Right cardiac atrium (tissue), 5 donors: ENCODE measurements around the gene XAB2. TPM values are rescaled to one million over a fixed set of nuclear protein-coding genes. Genes with fewer than 3 reads are reported as not detected.
"Not testable (repeated sequence)": the region's sequence is repeated elsewhere in the genome, so short reads cannot be mapped to it uniquely, and the experiment has no call there.

Experiments
- ATAC-seq, 2 donors: fragments of 200-7000 bp; cut with Tn5 transposase; one replicate each; pipeline versions ENCODE4 v1.8.0 to v1.9.1; 2020; ENCODE audit warnings: moderate library complexity in 2 of 2, mild to moderate bottlenecking in 1 of 2
- DNase-seq, 3 donors: peaks; one replicate each; pipeline ENCODE4 v3.0.0-alpha.2; 2020
- H3K27ac ChIP-seq: one replicate; pipeline ENCODE4 v1.5.1; 2013; ENCODE audit warnings: mild to moderate bottlenecking, low read length, control low read depth, moderate library complexity
- H3K27me3 ChIP-seq: one replicate; pipeline ENCODE4 v1.6.1; 2013; ENCODE audit not compliant: control insufficient read depth, insufficient read depth
- H3K4me1 ChIP-seq: one replicate; pipeline ENCODE4 v1.6.1; 2013; ENCODE audit warnings: low read length; ENCODE audit not compliant: control insufficient read depth, insufficient read depth
- H3K4me3 ChIP-seq: one replicate; pipeline ENCODE4 v1.5.1; 2013; ENCODE audit warnings: low read length, control low read depth
- H3K9me3 ChIP-seq: one replicate; pipeline ENCODE4 v1.6.1; 2013; ENCODE audit warnings: low read length; ENCODE audit not compliant: control insufficient read depth
- WGBS: extraction: QIAGEN DNeasy Blood & Tissue Kit; methylation state at CpG from one replicate; pipeline ENCODE4 v1.1.7; 2013; 5-methylcytosine and 5-hydroxymethylcytosine counted together
- intact Hi-C, 4 donors: fragments of 100-400 bp; cut with DNase I; formaldehyde crosslinking; loops; one replicate each; pipeline versions ENCODE4 v1.11.0 to v1.14.0; 2022 to 2023
- polyA plus RNA-seq: library from polyadenylated mRNA; stranded (reverse); fragments of 200-250 nt; gene quantifications from one replicate; pipeline ENCODE4 v1.2.3, GENCODE V29; 2013
- total RNA-seq, 4 donors: library from RNA; stranded (reverse); fragmentation: NEBNext Ultra II Directional; extraction: Animal tissue kit (Norgen Biotek cat#: 25700); gene quantifications; one replicate each; pipeline ENCODE4 v1.2.1, GENCODE V29; 2021
- donor health status: healthy with polysubstance abuse.
- donor health status: DM: no; HTN: yes; CAD: no.
- donor health status: DM: no; HTN: no; CAD: no.
- donor health status: DM: no; HTN: yes; CAD: no; lungs with severe emphysema.
- donor health status: DM: yes; HTN: yes; CAD: no.

Gene XAB2
- total and polyA plus RNA-seq, 5 donors = 18.9 to 27.3 (median 25.0) TPM

GRCh38 chr19:7596211-7596937 is 33.0 kb downstream of the XAB2 start:
- Histone ChIP-seq H3K27me3 (no peaks in the 10 kb centered on the region), H3K27ac (no peak overlapping the region), H3K9me3 (no peaks in the 10 kb centered on the region), H3K4me3 (peak overlapping the region; percentile 57), H3K4me1 (no peaks in the 10 kb centered on the region)
- 3% methylated on average over 70 of the region's 70 CpGs for WGBS
- no peak for ATAC-seq
- intact Hi-C loops = no loop called here
- DNase-seq = no peak

GRCh38 chr19:7595466-7596133 is 33.7 kb downstream of the XAB2 start, which contains the start of gene CAMSAP3:
TSS of gene CAMSAP3 (plus strand) at chr19:7595863. CDS start at chr19:7596003, 140 bp downstream.
- H3K27me3 ChIP-seq = no peaks in the 10 kb centered on the region
- intact Hi-C loops = no loop called here
- H3K4me1 ChIP-seq = no peaks in the 10 kb centered on the region
- no peak within 1 kb of the TSS for H3K27ac ChIP-seq
- under 1% methylated on average over 78 of the region's 78 CpGs for whole genome bisulfite sequencing
- H3K9me3 ChIP-seq = no peaks in the 10 kb centered on the region
- H3K4me3 ChIP-seq = peak within 1 kb of the TSS; percentile 57
- ATAC-seq (peak; percentile 42 to 47), DNase-seq (no peak)

- 58% methylated on average over 8 of the region's 8 CpGs for WGBS
- Histone ChIP-seq H3K9me3 (no peaks in the 10 kb centered on the region), H3K4me3 (no peak overlapping the region), H3K4me1 (no peaks in the 10 kb centered on the region), H3K27ac (no peak overlapping the region), H3K27me3 (no peaks in the 10 kb centered on the region)
- DNase-seq (no peak), ATAC-seq (no peak)
- intact Hi-C loops = no loop called here
Observed at GRCh38 chr19:7590256-7590655, 39.1 kb downstream of the XAB2 start.

GRCh38 chr19:7589822-7590221 is 39.5 kb downstream of the XAB2 start:
- no peak overlapping the region for H3K27ac ChIP-seq
- ATAC-seq = no peak
- H3K27me3 ChIP-seq = no peaks in the 10 kb centered on the region
- intact Hi-C loops = no loop called here
- no peaks in the 10 kb centered on the region for H3K4me1 ChIP-seq
- 89% methylated on average over 7 of the region's 7 CpGs for WGBS
- H3K9me3 ChIP-seq = no peaks in the 10 kb centered on the region
- H3K4me3 ChIP-seq = no peak overlapping the region
- no peak for DNase-seq

DNA sequence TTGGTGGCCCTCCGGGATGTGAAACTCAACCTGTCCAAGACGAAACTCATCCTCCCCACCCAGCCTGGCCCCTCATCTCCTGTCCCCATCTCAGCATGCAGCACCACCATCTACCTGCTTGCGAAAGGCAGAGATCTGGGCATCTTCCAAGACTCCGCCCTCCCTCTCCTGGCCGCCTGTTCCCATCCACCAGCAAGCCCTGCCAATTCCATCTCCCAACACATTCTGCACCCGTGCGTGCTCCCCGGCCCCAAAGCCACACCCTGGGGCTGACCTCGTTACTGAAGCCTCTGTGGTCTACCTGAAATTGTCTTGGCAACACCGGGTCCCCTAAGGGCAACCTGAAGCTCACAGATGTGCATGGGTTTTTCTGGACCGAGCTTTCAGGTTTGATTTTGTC is 46.9 kb downstream of the XAB2 start:
- DNase-seq (no peak), ATAC-seq (no peak)
- Histone ChIP-seq H3K27ac (no peak overlapping the region), H3K4me3 (no peak overlapping the region), H3K27me3 (no peaks in the 10 kb centered on the region), H3K9me3 (no peaks in the 10 kb centered on the region), H3K4me1 (no peaks in the 10 kb centered on the region)
- intact Hi-C loops = no loop called here
- WGBS = 59% methylated on average over 11 of the region's 11 CpGs

DNA sequence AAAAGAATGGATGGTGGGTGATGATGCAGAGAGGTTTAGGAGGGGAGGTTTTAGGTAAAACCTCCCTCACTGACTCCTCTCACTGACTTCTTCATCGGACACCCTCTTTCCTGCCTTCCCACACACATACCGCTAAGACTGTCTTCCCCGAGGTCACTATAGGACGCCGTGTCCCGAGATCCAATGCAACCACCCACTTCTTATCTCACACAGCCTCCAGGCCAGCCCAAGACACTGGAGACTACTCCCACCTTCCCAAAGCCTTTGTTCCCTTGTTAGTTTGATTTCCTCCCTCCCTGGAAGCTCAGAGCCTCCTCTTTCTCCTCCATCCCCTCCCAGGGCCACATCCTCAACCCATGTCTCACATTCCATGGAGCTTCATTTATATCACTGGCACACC is 50.2 kb downstream of the XAB2 start:
- intact Hi-C loops = loop anchor here in 1 of 4 donors (10.0 kb wide), 1 partner anchor 216 kb away; no protein-coding TSS in a partner anchor
- Histone ChIP-seq H3K27me3 (no peaks in the 10 kb centered on the region), H3K4me1 (no peaks in the 10 kb centered on the region), H3K9me3 (no peaks in the 10 kb centered on the region), H3K4me3 (no peak overlapping the region), H3K27ac (no peak overlapping the region)
- WGBS = 41% methylated on average over 6 of the region's 6 CpGs
- no peak for ATAC-seq
- DNase-seq = no peak

DNA sequence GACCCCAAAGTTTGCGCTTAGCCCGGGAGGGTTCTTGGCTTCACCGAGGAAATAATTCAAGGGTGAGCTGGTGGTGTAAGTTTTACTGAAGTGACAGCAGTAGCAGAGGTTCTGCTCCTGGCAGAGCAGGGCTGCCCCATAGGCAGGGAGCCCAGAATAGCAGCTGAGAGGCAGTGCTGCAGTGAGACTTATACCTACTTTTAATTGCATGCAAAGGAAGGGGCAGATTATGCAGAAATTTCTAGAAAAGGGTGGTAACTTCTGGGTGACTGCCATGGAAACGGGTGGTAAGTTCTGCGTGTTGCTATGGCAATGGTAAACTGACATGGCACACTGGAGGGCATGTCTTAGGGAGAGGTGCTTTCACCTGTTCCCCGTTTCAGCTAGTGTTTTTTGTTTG is 51.2 kb downstream of the XAB2 start:
- no peaks in the 10 kb centered on the region for H3K27me3 ChIP-seq
- H3K9me3 ChIP-seq = no peaks in the 10 kb centered on the region
- no peaks in the 10 kb centered on the region for H3K4me1 ChIP-seq
- H3K27ac ChIP-seq = no peak overlapping the region
- 64% methylated on average over 6 of the region's 6 CpGs for WGBS
- no peak overlapping the region for H3K4me3 ChIP-seq
- ATAC-seq (no peak), DNase-seq (no peak)
- intact Hi-C loops = loop anchor here in 1 of 4 donors (10.0 kb wide), 1 partner anchor 217 kb away; no protein-coding TSS in a partner anchor

DNA sequence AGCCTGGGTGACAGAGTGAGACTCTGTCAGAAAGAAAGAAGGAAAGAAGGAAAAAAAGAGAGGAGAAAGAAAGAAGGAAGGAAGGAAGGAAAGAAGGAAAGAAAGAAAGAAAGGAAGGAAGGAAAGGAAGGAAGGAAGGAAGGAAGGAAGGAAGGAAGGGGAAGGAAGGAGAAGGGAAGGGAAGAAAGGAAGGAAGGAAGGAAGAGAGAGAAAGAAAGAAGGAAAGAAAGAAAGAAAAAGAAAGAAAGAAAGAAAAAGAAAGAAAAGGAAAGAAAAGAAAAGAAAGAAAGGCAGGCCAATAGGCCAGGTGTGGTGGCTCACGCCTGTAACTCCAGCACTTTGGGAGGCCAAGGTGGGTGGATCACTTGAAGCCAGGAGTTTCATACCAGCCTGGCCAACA is 51.9 kb downstream of the XAB2 start:
- H3K4me3 ChIP-seq, DNase-seq, H3K27ac ChIP-seq, H3K27me3 ChIP-seq, H3K4me1 ChIP-seq, ATAC-seq, H3K9me3 ChIP-seq: not testable (repeated sequence)
- 86% methylated on average over 1 of the region's 1 CpG for WGBS
- intact Hi-C loops = loop anchor here in 1 of 4 donors (10.0 kb wide), 1 partner anchor 217 kb away; no protein-coding TSS in a partner anchor

GRCh38 chr19:7575434-7576040 is 53.8 kb downstream of the XAB2 start:
- H3K4me3 ChIP-seq = no peak overlapping the region

DNA sequence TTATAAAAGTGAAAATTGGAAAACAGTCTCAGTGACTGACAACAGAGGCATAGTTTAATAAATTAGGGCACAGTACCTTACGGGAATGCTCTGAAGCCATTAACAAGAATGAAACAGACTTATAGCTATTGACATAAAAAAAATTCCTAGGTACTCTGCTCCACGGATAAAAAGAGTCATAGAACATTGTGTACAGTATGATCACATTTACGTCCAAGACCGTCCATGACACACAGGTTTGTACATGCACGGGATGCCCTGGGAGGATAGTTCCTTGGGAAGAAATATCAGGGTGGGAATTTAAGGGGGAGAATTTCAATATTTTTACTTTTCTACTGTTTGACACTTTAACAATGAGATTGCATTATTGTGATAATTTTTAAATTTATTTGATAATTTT is 58.6 kb downstream of the XAB2 start:
- H3K27me3 ChIP-seq = no peaks in the 10 kb centered on the region
- no peaks in the 10 kb centered on the region for H3K9me3 ChIP-seq
- no peaks in the 10 kb centered on the region for H3K4me1 ChIP-seq
- ATAC-seq (no peak), DNase-seq (no peak)
- WGBS = 83% methylated on average over 5 of the region's 5 CpGs
- no peak overlapping the region for H3K4me3 ChIP-seq
- intact Hi-C loops = loop anchor here in 1 of 4 donors (10.0 kb wide), 1 partner anchor 224 kb away; no protein-coding TSS in a partner anchor
- no peak overlapping the region for H3K27ac ChIP-seq

More at GRCh38 chr19:7575434-7576040, 53.8 kb downstream of the XAB2 start:
- no peak overlapping the region for H3K27ac ChIP-seq
- intact Hi-C loops = loop anchor here in 1 of 4 donors (10.0 kb wide), 1 partner anchor 219 kb away; no protein-coding TSS in a partner anchor
- no peaks in the 10 kb centered on the region for H3K4me1 ChIP-seq
- DNase-seq (no peak), ATAC-seq (no peak)
- H3K9me3 ChIP-seq = no peaks in the 10 kb centered on the region
- 79% methylated on average over 9 of the region's 9 CpGs for WGBS
- no peaks in the 10 kb centered on the region for H3K27me3 ChIP-seq
